Measurements from ENCODE around the gene SAMD8. TPM values are rescaled to one million over a fixed set of nuclear protein-coding genes. Genes with fewer than 3 reads are reported as not detected.

Gene SAMD8
- total and polyA plus RNA-seq, 2 of the 8 experiments (the other 6 are each of a cell fraction or from before 2014, with no cell fraction given), result 11.7 to 20.9 TPM

- Histone ChIP-seq H3K4me1 (replicated peaks in 1 of 4; ENCODE audit: control insufficient read depth in 3 of 4, insufficient read depth in 4 of 4, low read length in 3 of 4) (peaks cover 0 to 3% (median under 1%) of the 10 kb centered on the region in 4 experiments; a peak in 5 of 7 replicates), H2BK5ac (ENCODE audit: low read depth, low read length) (no peak overlapping the region), H4K20me1 (replicated peaks in 1 of 2; ENCODE audit: control insufficient read depth in 1 of 2, insufficient read depth in 2 of 2, low read length in 2 of 2) (no peaks in the 10 kb centered on the region), H3K23me2 (ENCODE audit: low read depth, low read length) (no peaks in the 10 kb centered on the region), H3K56ac (replicated peaks; ENCODE audit: insufficient read length, low read depth, low read length) (no peak overlapping the region), H3K4me2 (ENCODE audit: insufficient read depth in 1 of 2, low read depth in 2 of 2, low read length in 2 of 2) (no peak overlapping the region), H3K18ac (ENCODE audit: extremely low read depth, low read length) (no peak overlapping the region), H2AK5ac (ENCODE audit: low read depth, low read length) (no peak overlapping the region), H4K8ac (ENCODE audit: extremely low read depth, insufficient read depth, low read length) (no peak overlapping the region; the same call in 1 of the 2 replicates), H2AFZ (ENCODE audit: low read length) (no peak overlapping the region), H2BK12ac (ENCODE audit: low read depth, low read length) (no peak overlapping the region), H3K23ac (ENCODE audit: insufficient read length) (no peak overlapping the region), H3K27me3 (replicated peaks in 1 of 4; ENCODE audit: control insufficient read depth in 3 of 4, extremely low read depth in 1 of 4, insufficient read depth in 3 of 4, low read length in 3 of 4) (no peaks in the 10 kb centered on the region), H3K36me3 (ENCODE audit: control insufficient read depth in 2 of 4, insufficient read depth in 4 of 4, low read length in 3 of 4) (no peaks in the 10 kb centered on the region), H4K91ac (replicated peaks; ENCODE audit: insufficient read length, low read length) (no peak overlapping the region), H3K27ac (ENCODE audit: low read depth, low read length) (no peak overlapping the region), H3K9ac (replicated peaks in 1 of 4; ENCODE audit: extremely low read depth in 1 of 4, low read depth in 3 of 4, low read length in 3 of 4) (no peak overlapping the region), H2BK15ac (ENCODE audit: low read length) (no peak overlapping the region), H3K4ac (replicated peaks; ENCODE audit: insufficient read length, low read depth, low read length) (no peak overlapping the region), H3K14ac (ENCODE audit: insufficient read length) (no peak overlapping the region), H2BK120ac (replicated peaks; ENCODE audit: low read depth, low read length) (no peak overlapping the region), H4K5ac (ENCODE audit: insufficient read length, low read depth, low read length) (no peak overlapping the region), H3K9me3 (ENCODE audit: insufficient read depth in 2 of 2, low read depth in 1 of 2, low read length in 1 of 2) (no peaks in the 10 kb centered on the region), H3K4me3 (ENCODE audit: extremely low read depth in 1 of 4, insufficient read depth in 2 of 4, low read depth in 3 of 4, low read length in 4 of 4) (no peak overlapping the region), H3K79me1 (ENCODE audit: low read depth, low read length) (no peaks in the 10 kb centered on the region), H3K79me2 (ENCODE audit: control insufficient read depth in 1 of 2, insufficient read depth in 2 of 2, low read length in 2 of 2) (no peaks in the 10 kb centered on the region), H2BK20ac (ENCODE audit: low read length) (no peak overlapping the region)
- CTCF ChIA-PET (ENCODE audit: partially characterized antibody), result interaction anchor here (1.3 kb wide), 1 partner anchor 35 kb away, joined by 3 read pairs; no protein-coding TSS in a partner anchor
- DNase-seq (ENCODE audit: low read depth in 1 of 2, low spot score in 2 of 2) (no peak), FAIRE-seq (no peak)
- POLR2A ChIA-PET (ENCODE audit: partially characterized antibody), result no interaction called here
- WGBS, 2 experiments (ENCODE audit: extremely low coverage in 1 of 2, insufficient coverage in 1 of 2, insufficient read length in 1 of 2, insufficient replicate concordance in 2 of 2, low coverage in 1 of 2, low lambda C conversion rate in 2 of 2, missing lambda C conversion rate in 1 of 2), result 95% methylated on average over 7 of the region's 7 CpGs; no CpG with 5 or more reads in 1 of the 2 experiments
- no peak for TF ChIP-seq POU5F1 (IDR thresholded peaks at IDR 0.05; ENCODE audit: low read depth, low read length)
- no peak for TF ChIP-seq JUN (IDR thresholded peaks at IDR 0.05; ENCODE audit: low read depth, low read length)
- TF ChIP-seq CTBP2 (IDR thresholded peaks at IDR 0.05; ENCODE audit: borderline replicate concordance, insufficient read depth, insufficient read length, low read length), result no peak
- TF ChIP-seq SP1 (IDR thresholded peaks at IDR 0.05; ENCODE audit: low read depth, low read length), result no peak
- no peak for TF ChIP-seq CHD1 (IDR thresholded peaks at IDR 0.05; ENCODE audit: low read depth, low read length)
- no peak for TF ChIP-seq HDAC2 (IDR thresholded peaks at IDR 0.05; ENCODE audit: borderline replicate concordance in 1 of 2, low read depth in 2 of 2, low read length in 2 of 2)
- TF ChIP-seq RNF2 (IDR thresholded peaks at IDR 0.05; ENCODE audit: borderline replicate concordance, low read depth, low read length, missing control alignments, poor library complexity, severe bottlenecking), result no peak
- TF ChIP-seq TAF7 (optimal IDR thresholded peaks at IDR 0.05; ENCODE audit: borderline replicate concordance, low read depth, low read length), result no peak
- no peak for TF ChIP-seq ZNF274 (IDR thresholded peaks at IDR 0.05; ENCODE audit: borderline replicate concordance, extremely low read depth, low read length)
- TF ChIP-seq SRF (IDR thresholded peaks at IDR 0.05; ENCODE audit: low read depth, low read length), result no peak
- no peak for TF ChIP-seq POLR2A (IDR thresholded peaks at IDR 0.05; ENCODE audit: control extremely low read depth in 1 of 2, low read depth in 2 of 2, low read length in 2 of 2)
- no peak for TF ChIP-seq KDM1A (IDR thresholded peaks at IDR 0.05; ENCODE audit: borderline replicate concordance, low read length)
- TF ChIP-seq BRCA1 (IDR thresholded peaks at IDR 0.05; ENCODE audit: low read depth, low read length), result no peak
- no peak for TF ChIP-seq RAD21 (IDR thresholded peaks at IDR 0.05 in 1 of 2, conservative IDR thresholded peaks at IDR 0.05 in 1 of 2; ENCODE audit: low read depth in 2 of 2, low read length in 2 of 2)
Measured at GRCh38 chr10:75070961-75071428, 40.5 kb upstream of the SAMD8 start.

All from H1 (cell line).